ENCODE results near the gene RNF19B.

DNA sequence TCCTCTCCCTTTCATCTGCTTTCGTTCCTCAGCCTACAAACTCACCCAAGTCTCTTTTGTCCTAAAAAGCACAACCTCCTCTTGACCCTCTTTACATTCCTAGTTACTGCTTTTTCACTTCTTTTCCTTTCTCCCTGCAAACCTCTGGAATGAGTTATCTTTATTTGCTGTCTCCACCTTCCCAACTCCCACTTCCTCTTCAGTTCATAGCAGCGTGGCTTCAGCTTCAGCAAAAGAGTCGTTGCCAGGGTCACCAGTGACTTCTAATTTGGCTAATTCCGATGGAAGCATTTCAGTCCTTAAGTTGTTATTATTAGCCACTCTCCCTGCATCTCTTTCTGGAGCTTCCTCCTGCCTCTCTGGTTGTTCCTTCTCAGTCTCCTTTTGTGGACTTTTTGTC lies 57.2 kb downstream of the RNF19B start:
- no peak for TF ChIP-seq CTCF (IDR thresholded peaks at IDR 0.05)
- TF ChIP-seq POLR2A (IDR thresholded peaks at IDR 0.05), result no peak
- TF ChIP-seq EP300 (IDR thresholded peaks at IDR 0.05), result no peak

Measured in tibial nerve (tissue), 4 donors.